NCI-H345 treated with DMSO at 0.1 percent for 48 hours (cell line): ENCODE data around the gene FANCG.

ENCODE experiments used
- DNase-seq: peaks from one replicate; lab custom pipeline; 2025; ENCODE audit not compliant: unreplicated experiment; lab: John Stamatoyannopoulos, UW

Gene FANCG

DNA sequence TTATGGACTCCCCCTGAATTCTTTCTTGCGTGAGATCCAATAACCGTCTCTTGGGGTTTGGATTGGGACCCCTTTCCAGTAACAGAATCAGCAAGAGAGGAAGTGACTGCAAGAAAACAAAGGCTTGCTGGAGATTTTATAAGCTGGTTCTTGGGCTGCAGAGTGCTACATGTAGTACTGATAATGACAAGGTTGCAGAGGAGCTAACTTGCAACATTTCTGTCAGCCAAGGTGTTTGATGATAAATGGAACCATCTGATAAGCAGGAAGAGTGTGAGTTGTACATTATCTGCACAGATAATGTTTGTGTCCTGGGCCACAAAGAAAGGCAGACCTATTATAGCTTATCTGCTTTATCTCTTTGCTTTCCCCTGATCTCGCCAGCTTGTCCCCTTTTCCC is 53.1 kb downstream of the FANCG start:
- no peak for DNase-seq
